Suprapubic skin (tissue), 4 donors: ENCODE measurements around the gene MALL.

Source experiments
- CTCF ChIP-seq, 2 donors: fragments of 200-600 bp in 1 of 2; fragments of 450-650 bp in 1 of 2; sonication (generic) in 1 of 2; IDR thresholded peaks; one replicate each; pipeline ENCODE4 v1.5.1; 2016 to 2019; ENCODE audit warnings: antibody characterized with exemption in 2 of 2, mild to moderate bottlenecking in 1 of 2, moderate library complexity in 1 of 2
- EP300 ChIP-seq: sonication (generic); formaldehyde crosslinking; IDR thresholded peaks from one replicate; pipeline ENCODE4 v1.6.1; 2017; ENCODE audit warnings: antibody characterized with exemption
- POLR2A ChIP-seq, 2 donors: fragments of 450-650 bp; IDR thresholded peaks; one replicate each; pipeline ENCODE4 v1.6.1; 2017; ENCODE audit warnings: antibody characterized with exemption in 2 of 2, mild to moderate bottlenecking in 2 of 2, moderate library complexity in 2 of 2
- POLR2AphosphoS5 ChIP-seq, 3 donors: sonication (generic); formaldehyde crosslinking; IDR thresholded peaks; one replicate each; pipeline ENCODE4 v1.6.1; 2017; ENCODE audit warnings: antibody characterized with exemption in 3 of 3

DNA sequence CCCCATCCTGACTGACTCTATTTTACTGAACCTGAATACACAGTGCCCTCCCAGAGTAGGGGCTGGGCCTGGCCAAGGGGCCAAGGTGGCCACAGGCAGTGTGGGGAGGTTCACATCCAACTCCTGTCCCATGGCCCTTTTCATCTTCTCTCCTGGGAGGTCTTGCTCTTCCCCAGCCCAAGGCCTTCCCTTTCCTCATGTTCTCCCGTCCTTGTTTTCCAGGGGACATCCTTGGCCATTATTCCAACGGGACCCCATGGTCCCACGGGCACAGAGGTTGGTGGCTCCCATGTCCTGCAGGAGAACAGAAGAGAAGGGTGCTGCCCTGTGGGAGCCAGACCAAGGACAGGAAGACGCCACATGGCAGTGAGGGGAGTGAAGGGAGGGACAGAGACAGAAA, 10.4 kb downstream of the MALL start:
- TF ChIP-seq CTCF (IDR thresholded peaks at IDR 0.05) (no peak), EP300 (no peak), POLR2AphosphoS5 (IDR thresholded peaks at IDR 0.05) (no peak), POLR2A (IDR thresholded peaks at IDR 0.05) (no peak)
